ENCODE measurements around the gene AKAP13.
A peak's percentile ranks its signal among the peaks of the same experiment; 100 is the strongest.

The AKAP13 gene

DNA sequence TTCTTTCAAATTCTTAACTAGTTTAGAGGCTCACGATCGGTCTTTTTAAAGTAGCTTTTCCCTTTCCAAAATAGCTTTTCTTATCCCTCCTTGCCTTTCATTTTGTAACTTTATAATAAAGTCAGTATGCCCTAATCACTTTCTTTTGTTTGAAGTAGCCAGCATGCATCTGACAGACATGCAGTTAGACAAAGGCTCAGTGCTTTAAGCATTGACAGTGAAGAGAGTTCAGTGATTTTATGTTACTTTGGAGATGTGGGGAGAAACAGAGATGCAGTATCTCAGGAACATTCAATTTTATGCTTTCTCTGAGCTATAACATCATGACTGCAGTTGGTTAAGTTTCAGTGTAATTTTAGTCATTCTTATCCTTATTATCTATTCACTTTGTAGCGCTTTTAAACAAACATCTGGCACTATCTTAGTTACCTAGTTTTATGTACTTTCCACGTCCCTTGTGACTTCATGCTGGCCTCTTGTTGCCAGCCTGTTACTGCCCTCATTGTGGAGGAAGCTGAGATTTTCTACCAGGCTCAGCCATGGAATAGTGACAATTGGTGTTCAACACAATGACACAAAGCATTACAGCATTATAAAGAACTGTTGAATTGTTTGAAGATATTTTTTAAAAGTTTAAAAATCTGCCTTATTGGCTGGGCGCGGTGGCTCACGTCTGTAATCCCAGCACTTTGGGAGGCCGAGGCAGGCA, 90.3 kb downstream of the AKAP13 start (continued):
- TF ChIP-seq, protein P1, sequence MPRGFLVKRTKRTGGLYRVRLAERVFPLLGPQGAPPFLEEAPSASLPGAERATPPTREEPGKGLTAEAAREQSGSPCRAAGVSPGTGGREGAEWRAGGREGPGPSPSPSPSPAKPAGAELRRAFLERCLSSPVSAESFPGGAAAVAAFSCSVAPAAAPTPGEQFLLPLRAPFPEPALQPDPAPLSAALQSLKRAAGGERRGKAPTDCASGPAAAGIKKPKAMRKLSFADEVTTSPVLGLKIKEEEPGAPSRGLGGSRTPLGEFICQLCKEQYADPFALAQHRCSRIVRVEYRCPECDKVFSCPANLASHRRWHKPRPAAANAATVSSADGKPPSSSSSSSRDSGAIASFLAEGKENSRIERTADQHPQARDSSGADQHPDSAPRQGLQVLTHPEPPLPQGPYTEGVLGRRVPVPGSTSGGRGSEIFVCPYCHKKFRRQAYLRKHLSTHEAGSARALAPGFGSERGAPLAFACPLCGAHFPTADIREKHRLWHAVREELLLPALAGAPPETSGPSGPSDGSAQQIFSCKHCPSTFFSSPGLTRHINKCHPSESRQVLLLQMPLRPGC (tag by site-specific recombination; IDR thresholded peaks at IDR 0.05): no peak
- TF ChIP-seq ZNF391 (tag by site-specific recombination; IDR thresholded peaks at IDR 0.05; ENCODE audit: borderline replicate concordance, low read depth) (no peak), PBX3 (CRISPR knock-in tag; IDR thresholded peaks at IDR 0.05) (no peak), SCRT2 (tag by site-specific recombination; IDR thresholded peaks at IDR 0.05) (peak; percentile 77), ZNF335 (tag by site-specific recombination; conservative IDR thresholded peaks at IDR 0.05) (peak; percentile 89), ZNF621 (tag by site-specific recombination; IDR thresholded peaks at IDR 0.05) (no peak), ZNF174 (tag by site-specific recombination; IDR thresholded peaks at IDR 0.05) (no peak), ZFP37 (tag by site-specific recombination; IDR thresholded peaks at IDR 0.05) (no peak), TRIM28 (IDR thresholded peaks at IDR 0.05; ENCODE audit: borderline replicate concordance, low read length) (no peak), ZNF677 (tag by site-specific recombination; IDR thresholded peaks at IDR 0.05) (no peak)
- TF ChIP-seq, protein P2, sequence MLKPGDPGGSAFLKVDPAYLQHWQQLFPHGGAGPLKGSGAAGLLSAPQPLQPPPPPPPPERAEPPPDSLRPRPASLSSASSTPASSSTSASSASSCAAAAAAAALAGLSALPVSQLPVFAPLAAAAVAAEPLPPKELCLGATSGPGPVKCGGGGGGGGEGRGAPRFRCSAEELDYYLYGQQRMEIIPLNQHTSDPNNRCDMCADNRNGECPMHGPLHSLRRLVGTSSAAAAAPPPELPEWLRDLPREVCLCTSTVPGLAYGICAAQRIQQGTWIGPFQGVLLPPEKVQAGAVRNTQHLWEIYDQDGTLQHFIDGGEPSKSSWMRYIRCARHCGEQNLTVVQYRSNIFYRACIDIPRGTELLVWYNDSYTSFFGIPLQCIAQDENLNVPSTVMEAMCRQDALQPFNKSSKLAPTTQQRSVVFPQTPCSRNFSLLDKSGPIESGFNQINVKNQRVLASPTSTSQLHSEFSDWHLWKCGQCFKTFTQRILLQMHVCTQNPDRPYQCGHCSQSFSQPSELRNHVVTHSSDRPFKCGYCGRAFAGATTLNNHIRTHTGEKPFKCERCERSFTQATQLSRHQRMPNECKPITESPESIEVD (tag by site-specific recombination; IDR thresholded peaks at IDR 0.05): peak; percentile 61

DNA sequence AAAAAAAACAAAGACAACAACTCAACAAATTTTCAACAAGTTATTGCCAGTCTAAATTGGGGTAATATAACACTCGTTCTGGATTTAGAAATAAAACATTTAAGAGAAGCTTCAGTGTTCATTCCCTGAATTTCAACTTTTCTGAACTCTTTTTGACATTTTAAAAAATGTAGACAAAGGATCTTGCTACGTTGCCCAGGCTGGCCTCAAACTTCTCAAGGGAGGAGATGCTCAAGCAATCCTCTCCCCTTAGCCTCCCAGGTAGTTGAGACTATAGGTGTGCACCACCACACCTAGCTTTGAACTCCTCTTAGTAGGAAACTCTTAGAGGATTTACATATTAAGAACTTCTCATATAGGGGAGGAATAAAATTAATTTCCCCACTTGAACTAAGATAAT, 91.9 kb downstream of the AKAP13 start:
- CTCF ChIA-PET: interaction anchor here (1.1 to 3.3 kb wide), 2 partner anchors 14 to 72 kb away, joined by 3 to 20 read pairs; no protein-coding TSS in a partner anchor
- peak; percentile 73 for TF ChIP-seq ZNF121 (tag by site-specific recombination; IDR thresholded peaks at IDR 0.05)
- TF ChIP-seq ZIC2 (tag by site-specific recombination; IDR thresholded peaks at IDR 0.05): no peak
- Histone ChIP-seq H3K9me3 (ENCODE audit: control insufficient read depth, insufficient read depth, low read depth, low read length) (no peaks in the 10 kb centered on the region), H3K4me1 (ENCODE audit: control insufficient read depth, insufficient read depth, low read length) (peaks cover 31% of the 10 kb centered on the region), H3K27ac (ENCODE audit: extremely low read depth, low read depth, low read length) (no peak overlapping the region), H3K36me3 (ENCODE audit: control insufficient read depth in 2 of 2, insufficient read depth in 1 of 2, low read length in 2 of 2) (no peaks in the 10 kb centered on the region), H3K4me3 (ENCODE audit: low read depth, low read length) (no peak overlapping the region)
- POLR2A ChIA-PET: no interaction called here

GRCh38 chr15:85473455-85473854, 93.1 kb downstream of the AKAP13 start:
- POLR2A ChIA-PET: no interaction called here
- no peaks in the 10 kb centered on the region for H3K9me3 ChIP-seq (ENCODE audit: control insufficient read depth, insufficient read depth, low read depth, low read length)
- no peaks in the 10 kb centered on the region for H3K36me3 ChIP-seq (ENCODE audit: control insufficient read depth in 2 of 2, insufficient read depth in 1 of 2, low read length in 2 of 2)
- peaks cover 28% of the 10 kb centered on the region for H3K4me1 ChIP-seq (ENCODE audit: control insufficient read depth, insufficient read depth, low read length)
- no peak overlapping the region for H3K4me3 ChIP-seq (ENCODE audit: low read depth, low read length)
- no peak overlapping the region for H3K27ac ChIP-seq (ENCODE audit: extremely low read depth, low read depth, low read length)
- CTCF ChIA-PET: interaction anchor here (3.3 kb wide), 1 partner anchor 13 kb away, joined by 20 read pairs; no protein-coding TSS in a partner anchor
- TF ChIP-seq GLIS1 (tag by site-specific recombination; IDR thresholded peaks at IDR 0.05) (peak; percentile 91), YY2 (tag by site-specific recombination; IDR thresholded peaks at IDR 0.05) (no peak), GLI4 (tag by site-specific recombination; IDR thresholded peaks at IDR 0.05) (no peak), ZNF473 (tag by site-specific recombination; IDR thresholded peaks at IDR 0.05) (no peak), ZNF837 (tag by site-specific recombination; IDR thresholded peaks at IDR 0.05) (no peak), TSHZ1 (tag by site-specific recombination; IDR thresholded peaks at IDR 0.05; ENCODE audit: borderline replicate concordance) (no peak), ZBTB8A (tag by site-specific recombination; IDR thresholded peaks at IDR 0.05) (no peak), ZNF354C (tag by site-specific recombination; IDR thresholded peaks at IDR 0.05; ENCODE audit: borderline replicate concordance, low read depth) (no peak), ZNF776 (tag by site-specific recombination; IDR thresholded peaks at IDR 0.05; ENCODE audit: borderline replicate concordance) (no peak), ZSCAN23 (tag by site-specific recombination; IDR thresholded peaks at IDR 0.05) (no peak), ZNF202 (tag by site-specific recombination; IDR thresholded peaks at IDR 0.05; ENCODE audit: borderline replicate concordance) (no peak)
- TF ChIP-seq, protein P3, sequence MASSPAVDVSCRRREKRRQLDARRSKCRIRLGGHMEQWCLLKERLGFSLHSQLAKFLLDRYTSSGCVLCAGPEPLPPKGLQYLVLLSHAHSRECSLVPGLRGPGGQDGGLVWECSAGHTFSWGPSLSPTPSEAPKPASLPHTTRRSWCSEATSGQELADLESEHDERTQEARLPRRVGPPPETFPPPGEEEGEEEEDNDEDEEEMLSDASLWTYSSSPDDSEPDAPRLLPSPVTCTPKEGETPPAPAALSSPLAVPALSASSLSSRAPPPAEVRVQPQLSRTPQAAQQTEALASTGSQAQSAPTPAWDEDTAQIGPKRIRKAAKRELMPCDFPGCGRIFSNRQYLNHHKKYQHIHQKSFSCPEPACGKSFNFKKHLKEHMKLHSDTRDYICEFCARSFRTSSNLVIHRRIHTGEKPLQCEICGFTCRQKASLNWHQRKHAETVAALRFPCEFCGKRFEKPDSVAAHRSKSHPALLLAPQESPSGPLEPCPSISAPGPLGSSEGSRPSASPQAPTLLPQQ (tag by site-specific recombination; IDR thresholded peaks at IDR 0.05): peak; percentile 38; the same call in 1 of the 2 replicates

Measured in HEK293 (cell line).